GM19099 (cell line): ENCODE results near the gene CHIT1.

Source experiments
- POLR2A ChIP-seq: IDR thresholded peaks from 3 replicates; pipeline ENCODE4 v1.6.1; 2011; ENCODE audit warnings: low read depth; ENCODE audit not compliant: insufficient read length; ENCODE audit errors: extremely low read depth

CHIT1 gene

GRCh38 chr1:203227371-203228083 lies 1.9 kb downstream of the CHIT1 start:
- TF ChIP-seq POLR2A: no peak

- TF ChIP-seq POLR2A: no peak
Measured at GRCh38 chr1:203225071-203225470, 4.4 kb downstream of the CHIT1 start.

GRCh38 chr1:203223012-203223775 lies 6.3 kb downstream of the CHIT1 start:
- no peak for TF ChIP-seq POLR2A

- no peak for TF ChIP-seq POLR2A
Measured at GRCh38 chr1:203219934-203220333, 9.5 kb downstream of the CHIT1 start.

GRCh38 chr1:203219171-203219570 lies 10.3 kb downstream of the CHIT1 start:
- TF ChIP-seq POLR2A: no peak

GRCh38 chr1:203217668-203218067 lies 11.8 kb downstream of the CHIT1 start:
- TF ChIP-seq POLR2A: no peak

- no peak for TF ChIP-seq POLR2A
Measured at GRCh38 chr1:203217139-203217655, 12.3 kb downstream of the CHIT1 start.

- TF ChIP-seq POLR2A: no peak
Measured at GRCh38 chr1:203216274-203217138, 13.0 kb downstream of the CHIT1 start.

GRCh38 chr1:203215573-203215972 lies 13.9 kb downstream of the CHIT1 start:
- no peak for TF ChIP-seq POLR2A

GRCh38 chr1:203214871-203215270 lies 14.6 kb downstream of the CHIT1 start:
- no peak for TF ChIP-seq POLR2A

- TF ChIP-seq POLR2A: no peak
Measured at GRCh38 chr1:203213126-203213525, 16.3 kb downstream of the CHIT1 start.

GRCh38 chr1:203211812-203212211 lies 17.7 kb downstream of the CHIT1 start:
- TF ChIP-seq POLR2A: no peak

- no peak for TF ChIP-seq POLR2A
Measured at GRCh38 chr1:203210988-203211387, 18.5 kb downstream of the CHIT1 start.

- TF ChIP-seq POLR2A: no peak
Measured at GRCh38 chr1:203210350-203210749, 19.1 kb downstream of the CHIT1 start.

GRCh38 chr1:203208181-203208580 lies 21.3 kb downstream of the CHIT1 start:
- TF ChIP-seq POLR2A: no peak

- no peak for TF ChIP-seq POLR2A
Measured at GRCh38 chr1:203207751-203208150, 21.7 kb downstream of the CHIT1 start.

- no peak for TF ChIP-seq POLR2A
Measured at GRCh38 chr1:203206129-203206687, 23.3 kb downstream of the CHIT1 start.
